HG02678 (cell line): ENCODE results near the gene CDC25C.
"Not testable (repeated sequence)": the region's sequence is repeated elsewhere in the genome, so short reads cannot be mapped to it uniquely, and the experiment has no call there.

ENCODE experiments used
- ATAC-seq: cut with Tn5 transposase; IDR thresholded peaks from one replicate; pipeline ENCODE4 v1.9.1; 2021; ENCODE audit warnings: mild to moderate bottlenecking, moderate library complexity; ENCODE audit not compliant: unreplicated experiment

The CDC25C gene

GRCh38 chr5:138280915-138281314 lies 50.7 kb downstream of the CDC25C start:
- no peak for ATAC-seq

- ATAC-seq = no peak
These were observed 55.1 kb downstream of the CDC25C start for GRCh38 chr5:138276402-138277054.

- no peak for ATAC-seq
These were observed 55.7 kb downstream of the CDC25C start for GRCh38 chr5:138275895-138276294.

- no peak for ATAC-seq
These were observed 56.2 kb downstream of the CDC25C start for GRCh38 chr5:138275379-138275782.

- ATAC-seq = no peak
These were observed 57.3 kb downstream of the CDC25C start, which contains the start of gene GFRA3 for GRCh38 chr5:138274189-138274853. GFRA3 (minus strand) TSS chr5:138274621; CDS start chr5:138274424, 197 bp downstream.

GRCh38 chr5:138273834-138274188 lies 57.8 kb downstream of the CDC25C start:
- no peak for ATAC-seq

- no peak for ATAC-seq
These were observed 58.9 kb downstream of the CDC25C start for GRCh38 chr5:138272681-138273080.

- ATAC-seq = no peak
These were observed 60.3 kb downstream of the CDC25C start for GRCh38 chr5:138271281-138271680.

- no peak for ATAC-seq
These were observed 67.4 kb downstream of the CDC25C start for GRCh38 chr5:138264183-138264582.

GRCh38 chr5:138263581-138263980 lies 68.0 kb downstream of the CDC25C start:
- ATAC-seq = no peak

- no peak for ATAC-seq
These were observed 72.8 kb downstream of the CDC25C start for GRCh38 chr5:138258704-138259292.

GRCh38 chr5:138257583-138257982 lies 74.0 kb downstream of the CDC25C start:
- no peak for ATAC-seq

- no peak for ATAC-seq
These were observed 78.7 kb downstream of the CDC25C start for GRCh38 chr5:138252944-138253343.

GRCh38 chr5:138247800-138248199 lies 83.8 kb downstream of the CDC25C start:
- ATAC-seq = not testable (repeated sequence)

- no peak for ATAC-seq
These were observed 84.8 kb downstream of the CDC25C start for GRCh38 chr5:138246822-138247221.

- no peak for ATAC-seq
These were observed 85.3 kb downstream of the CDC25C start for GRCh38 chr5:138246334-138246733.

GRCh38 chr5:138245717-138246116 lies 85.9 kb downstream of the CDC25C start:
- ATAC-seq = no peak

GRCh38 chr5:138243794-138244193 lies 87.8 kb downstream of the CDC25C start:
- ATAC-seq = no peak

GRCh38 chr5:138241688-138242571 lies 89.7 kb downstream of the CDC25C start:
- no peak for ATAC-seq

GRCh38 chr5:138240650-138241385 lies 90.8 kb downstream of the CDC25C start:
- no peak for ATAC-seq

GRCh38 chr5:138238034-138238433 lies 93.6 kb downstream of the CDC25C start:
- no peak for ATAC-seq
